BJ (cell line): Measurements from ENCODE around the gene OTOGL. TPM values are rescaled to one million over a fixed set of nuclear protein-coding genes. Genes with fewer than 3 reads are reported as not detected.

ENCODE experiments used
- CTCF ChIA-PET: fragments of 350-600 bp; formaldehyde crosslinking; extraction: SDS; loops from one replicate; lab custom pipeline; 2021; ENCODE audit warnings: antibody characterized with exemption, inconsistent platforms; lab: Yijun Ruan, JAX
- POLR2A ChIA-PET: fragments of 300-600 bp; sonication (Branson Sonifier 250); formaldehyde crosslinking; extraction: SDS; loops from one replicate; lab custom pipeline; 2021; ENCODE audit warnings: antibody characterized with exemption; lab: Charles Lee
- DNase-seq: peaks from one replicate; pipeline ENCODE4 v3.0.0-alpha.2; 2011; ENCODE audit warnings: low read depth
- H3K27me3 ChIP-seq: 2 replicates; pipeline ENCODE4 v1.6.0; 2011; ENCODE audit warnings: low read length; ENCODE audit not compliant: control insufficient read depth, insufficient read depth
- H3K36me3 ChIP-seq: 2 replicates; pipeline ENCODE4 v1.5.1; 2011; ENCODE audit warnings: low read length; ENCODE audit not compliant: control insufficient read depth, insufficient read depth
- H3K4me3 ChIP-seq: 2 replicates; pipeline ENCODE4 v1.5.1; 2011; ENCODE audit warnings: low read depth, mild to moderate bottlenecking, control low read depth, low read length
- CTCF ChIP-seq: IDR thresholded peaks from 2 replicates; pipeline ENCODE4 v1.5.1; 2011; ENCODE audit warnings: low read depth, mild to moderate bottlenecking, control low read depth, inconsistent platforms, low read length, moderate library complexity; ENCODE audit not compliant: insufficient read depth
- polyA plus RNA-seq: library from polyadenylated mRNA; depleted of rRNA; stranded (reverse); fragments of >200 nt; gene quantifications from 2 replicates; pipeline ENCODE4 v1.2.3, GENCODE V29; 2011

The OTOGL gene
- polyA plus RNA-seq, 1 experiment, result 0.10 TPM

- POLR2A ChIA-PET, result no interaction called here
- DNase-seq, result no peak
- TF ChIP-seq CTCF, result no peak
- CTCF ChIA-PET, result no interaction called here
- Histone ChIP-seq H3K36me3 (no peaks in the 10 kb centered on the region), H3K27me3 (no peaks in the 10 kb centered on the region), H3K4me3 (no peak overlapping the region)
Observed at GRCh38 chr12:80056845-80057244, 42.5 kb upstream of the OTOGL start.

GRCh38 chr12:80058586-80058985, 40.8 kb upstream of the OTOGL start:
- DNase-seq, result no peak
- no peak for TF ChIP-seq CTCF
- ChIA-PET CTCF (interaction anchor here (1.3 kb wide), 1 partner anchor 9 kb away, joined by 5 read pairs; no protein-coding TSS in a partner anchor), POLR2A (no interaction called here)
- H3K36me3 ChIP-seq, result no peaks in the 10 kb centered on the region
- H3K4me3 ChIP-seq, result no peak overlapping the region
- H3K27me3 ChIP-seq, result no peaks in the 10 kb centered on the region

- DNase-seq, result no peak
- CTCF ChIA-PET, result interaction anchor here (0.7 to 1.3 kb wide), 2 partner anchors 10 to 64 kb away, joined by 3 to 5 read pairs; no protein-coding TSS in a partner anchor
- H3K4me3 ChIP-seq, result no peak overlapping the region
- POLR2A ChIA-PET, result no interaction called here
- no peaks in the 10 kb centered on the region for H3K27me3 ChIP-seq
- no peaks in the 10 kb centered on the region for H3K36me3 ChIP-seq
- no peak for TF ChIP-seq CTCF
Observed at GRCh38 chr12:80059102-80059501, 40.2 kb upstream of the OTOGL start.

GRCh38 chr12:80059875-80060274, 39.5 kb upstream of the OTOGL start:
- Histone ChIP-seq H3K4me3 (no peak overlapping the region), H3K36me3 (no peaks in the 10 kb centered on the region), H3K27me3 (no peaks in the 10 kb centered on the region)
- ChIA-PET CTCF (interaction anchor here (1.3 kb wide), 1 partner anchor 10 kb away, joined by 5 read pairs; no protein-coding TSS in a partner anchor), POLR2A (no interaction called here)
- no peak for TF ChIP-seq CTCF
- DNase-seq, result no peak

- ChIA-PET POLR2A (no interaction called here), CTCF (no interaction called here)
- no peak for DNase-seq
- Histone ChIP-seq H3K4me3 (no peak overlapping the region), H3K27me3 (no peaks in the 10 kb centered on the region), H3K36me3 (no peaks in the 10 kb centered on the region)
- TF ChIP-seq CTCF, result no peak
Observed at GRCh38 chr12:80064269-80064668, 35.1 kb upstream of the OTOGL start.
